Fibroblast of lung (primary cell): ENCODE measurements around the gene TMEM184A. TPM values are rescaled to one million over a fixed set of nuclear protein-coding genes. Genes with fewer than 3 reads are reported as not detected.

Source experiments
- DNase-seq, 2 donors: peaks; one replicate each; pipeline versions ENCODE4 v3.0.0 to v3.0.0-alpha.2; 2010; ENCODE audit warnings: low read depth in 2 of 2
- H2AFZ ChIP-seq: 2 replicates; pipeline ENCODE4 v1.5.1; 2012; ENCODE audit warnings: low read length, control low read depth, inconsistent platforms
- H3K27ac ChIP-seq: 2 replicates; pipeline ENCODE4 v1.5.1; 2011; ENCODE audit warnings: low read length, control low read depth; ENCODE audit not compliant: insufficient read depth
- H3K27me3 ChIP-seq: 2 replicates; pipeline ENCODE4 v1.5.1; 2011; ENCODE audit warnings: mild to moderate bottlenecking, low read length; ENCODE audit not compliant: control insufficient read depth, insufficient read depth
- H3K36me3 ChIP-seq: 2 replicates; pipeline ENCODE4 v1.5.1; 2011; ENCODE audit warnings: low read length; ENCODE audit not compliant: control insufficient read depth, insufficient read depth
- H3K4me1 ChIP-seq: 2 replicates; pipeline ENCODE4 v1.5.1; 2011; ENCODE audit warnings: low read length; ENCODE audit not compliant: control insufficient read depth, insufficient read depth; ENCODE audit errors: extremely low read depth
- H3K4me2 ChIP-seq: 2 replicates; pipeline ENCODE4 v1.5.1; 2011; ENCODE audit warnings: low read length, control low read depth; ENCODE audit not compliant: insufficient read depth; ENCODE audit errors: extremely low read depth
- H3K4me3 ChIP-seq, 4 experiments: fragments of 200-600 bp in 1 of 4; sonication (generic) in 1 of 4; replicated peaks in 1 of 4; 2 replicates each; pipeline ENCODE4 v1.5.1; 2011 to 2016; ENCODE audit warnings: low read length in 4 of 4, low read depth in 3 of 4, mild to moderate bottlenecking in 3 of 4, control low read depth in 2 of 4, inconsistent platforms in 1 of 4, mixed read lengths in 1 of 4; ENCODE audit not compliant: insufficient read depth in 1 of 4; ENCODE audit errors: control extremely low read depth in 1 of 4
- H3K79me2 ChIP-seq: 2 replicates; pipeline ENCODE4 v1.5.1; 2012; ENCODE audit warnings: mild to moderate bottlenecking, low read length, inconsistent platforms; ENCODE audit not compliant: control insufficient read depth, insufficient read depth
- H3K9ac ChIP-seq: 2 replicates; pipeline ENCODE4 v1.5.1; 2011; ENCODE audit warnings: mild to moderate bottlenecking, low read length, control low read depth; ENCODE audit not compliant: insufficient read depth
- H3K9me3 ChIP-seq: 2 replicates; pipeline ENCODE4 v1.5.1; 2012; ENCODE audit warnings: low read depth, low read length; ENCODE audit not compliant: control insufficient read depth, insufficient read depth
- H4K20me1 ChIP-seq: 2 replicates; pipeline ENCODE4 v1.5.1; 2011; ENCODE audit warnings: low read length; ENCODE audit not compliant: control insufficient read depth, insufficient read depth; ENCODE audit errors: extremely low read depth
- CTCF ChIP-seq, 2 donors: IDR thresholded peaks in 1 of 2; conservative IDR thresholded peaks in 1 of 2; 1 replicate in 1 of 2; 2 replicates in 1 of 2; pipeline ENCODE4 v1.5.1; 2011 to 2012; ENCODE audit warnings: low read length in 2 of 2, control low read depth in 1 of 2, inconsistent platforms in 1 of 2, low read depth in 1 of 2, mild to moderate bottlenecking in 1 of 2
- EZH2 ChIP-seq: IDR thresholded peaks from 2 replicates; pipeline ENCODE4 v1.5.1; 2012; ENCODE audit warnings: low read length, control low read depth, mild to moderate bottlenecking; ENCODE audit errors: missing control alignments
- polyA plus RNA-seq, 2 donors: library from polyadenylated mRNA; depleted of rRNA in 1 of 2; stranded (reverse) in 1 of 2; unstranded in 1 of 2; fragments of >200 nt; gene quantifications; 2 replicates each; pipeline ENCODE4 v1.2.1, GENCODE V29; 2011 to 2012; ENCODE audit warnings: missing spikeins in 1 of 2
- total RNA-seq: library from RNA; depleted of rRNA; stranded (reverse); fragments of >200 nt; gene quantifications from 2 replicates; pipeline ENCODE4 v1.2.1, GENCODE V29; 2014

TMEM184A gene
- total and polyA plus RNA-seq, 2 donors (not counting 1 experiment from before 2014, with no cell fraction given): under 0.01 to 0.05 TPM

GRCh38 chr7:1562116-1562515 is 6.1 kb upstream of the TMEM184A start:
- Histone ChIP-seq H2AFZ (peak overlapping the region; percentile 30), H3K27me3 (no peaks in the 10 kb centered on the region), H3K79me2 (no peaks in the 10 kb centered on the region), H3K4me1 (peaks cover under 1% of the 10 kb centered on the region), H3K36me3 (peaks cover 3% of the 10 kb centered on the region), H3K9me3 (no peaks in the 10 kb centered on the region), H3K4me2 (no peak overlapping the region), H4K20me1 (no peaks in the 10 kb centered on the region), H3K4me3 (no peak overlapping the region), H3K9ac (no peak overlapping the region), H3K27ac (no peak overlapping the region)
- TF ChIP-seq EZH2 (no peak), CTCF (conservative IDR thresholded peaks at IDR 0.05 in 1 of 2, IDR thresholded peaks at IDR 0.05 in 1 of 2; ENCODE audit: low read depth in 1 of 2, low read length in 2 of 2) (no peak)
- DNase-seq: no peak

GRCh38 chr7:1561036-1561940 is 5.3 kb upstream of the TMEM184A start:
- Histone ChIP-seq H3K27ac (no peak overlapping the region), H3K9me3 (no peaks in the 10 kb centered on the region), H4K20me1 (no peaks in the 10 kb centered on the region), H2AFZ (no peak overlapping the region), H3K27me3 (no peaks in the 10 kb centered on the region), H3K4me3 (no peak overlapping the region), H3K79me2 (no peaks in the 10 kb centered on the region), H3K4me1 (no peaks in the 10 kb centered on the region), H3K36me3 (no peaks in the 10 kb centered on the region), H3K9ac (no peak overlapping the region), H3K4me2 (no peak overlapping the region)
- no peak for DNase-seq
- TF ChIP-seq CTCF (conservative IDR thresholded peaks at IDR 0.05 in 1 of 2, IDR thresholded peaks at IDR 0.05 in 1 of 2; ENCODE audit: low read depth in 1 of 2, low read length in 2 of 2): no peak
- no peak for TF ChIP-seq EZH2

- TF ChIP-seq CTCF (conservative IDR thresholded peaks at IDR 0.05 in 1 of 2, IDR thresholded peaks at IDR 0.05 in 1 of 2; ENCODE audit: low read depth in 1 of 2, low read length in 2 of 2): no peak
- no peak for TF ChIP-seq EZH2
- H3K27me3 ChIP-seq: no peaks in the 10 kb centered on the region
- no peak overlapping the region for H3K9ac ChIP-seq
- no peaks in the 10 kb centered on the region for H3K79me2 ChIP-seq
- H3K27ac ChIP-seq: no peak overlapping the region
- no peak overlapping the region for H3K4me2 ChIP-seq
- H3K9me3 ChIP-seq: no peaks in the 10 kb centered on the region
- H4K20me1 ChIP-seq: no peaks in the 10 kb centered on the region
- H3K4me3 ChIP-seq: no peak overlapping the region
- no peak overlapping the region for H2AFZ ChIP-seq
- no peaks in the 10 kb centered on the region for H3K36me3 ChIP-seq
- no peak for DNase-seq
- peaks cover 5% of the 10 kb centered on the region for H3K4me1 ChIP-seq
Measured at GRCh38 chr7:1560620-1561031, 4.6 kb upstream of the TMEM184A start.
